Activated T-cell treated with anti-CD3 and anti-CD28 coated beads, Interleukin-2, amount 50 U/mL, for 72 hours (primary cell): Measurements from ENCODE around the gene RNF31. TPM values are rescaled to one million over a fixed set of nuclear protein-coding genes. Genes with fewer than 3 reads are reported as not detected.
"Not testable (repeated sequence)": the region's sequence is repeated elsewhere in the genome, so short reads cannot be mapped to it uniquely, and the experiment has no call there.

Source experiments
- ATAC-seq, 2 donors: fragments of 150-1000 bp; cut with Tn5 transposase; replicated peaks in 1 of 2; 2 replicates each; pipeline ENCODE4 v1.10.0; 2021; ENCODE audit warnings: moderate library complexity in 2 of 2, mild to moderate bottlenecking in 1 of 2
- DNase-seq, 2 donors: peaks; one replicate each; pipeline ENCODE4 v3.0.0; 2021 to 2022; ENCODE audit warnings: mixed read lengths in 1 of 2
- H3K27ac Mint-ChIP-seq: one replicate; pipeline ENCODE4 v1.8.0; 2022; ENCODE audit warnings: mild to moderate bottlenecking, moderate library complexity, mixed read lengths
- H3K27me3 Mint-ChIP-seq: one replicate; pipeline ENCODE4 v1.8.0; 2022; ENCODE audit warnings: low read depth, mixed read lengths
- H3K36me3 Mint-ChIP-seq, 2 donors: one replicate each; pipeline ENCODE4 v1.8.0; 2022; ENCODE audit warnings: mixed read lengths in 2 of 2, mild to moderate bottlenecking in 1 of 2; ENCODE audit not compliant: insufficient read depth in 2 of 2
- H3K4me1 Mint-ChIP-seq: one replicate; pipeline ENCODE4 v1.8.0; 2022; ENCODE audit warnings: low read depth, mixed read lengths
- H3K4me3 Mint-ChIP-seq, 2 donors: one replicate each; pipeline ENCODE4 v1.8.0; 2022; ENCODE audit warnings: mild to moderate bottlenecking in 2 of 2, mixed read lengths in 2 of 2, moderate library complexity in 2 of 2
- H3K9me3 Mint-ChIP-seq, 2 donors: one replicate each; pipeline ENCODE4 v1.8.0; 2022; ENCODE audit warnings: mixed read lengths in 2 of 2
- total RNA-seq, 2 donors: library from RNA; stranded (reverse); gene quantifications; one replicate each; pipeline ENCODE4 v1.2.3, GENCODE V29; 2022

Gene RNF31
- total RNA-seq, 2 donors from 2014 or later = 88.7 to 90.6 TPM

DNA sequence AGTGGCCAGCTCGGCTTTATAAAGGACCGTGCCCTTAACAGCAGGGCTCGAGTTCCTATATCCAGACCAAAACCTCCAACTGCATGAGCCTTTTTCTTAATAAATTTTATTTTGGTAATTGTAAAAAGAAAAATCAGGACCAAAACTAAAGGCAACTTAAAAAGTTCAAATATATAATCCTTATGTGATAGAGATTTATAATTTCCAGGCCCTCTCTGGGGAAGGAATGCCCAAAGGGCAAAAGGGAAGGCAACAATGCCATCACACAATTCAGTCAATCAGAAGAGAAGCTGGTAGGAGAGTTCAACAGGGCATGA, 41.7 kb downstream of the RNF31 start:
- Mint-ChIP-seq H3K4me1 (peaks cover 52% of the 10 kb centered on the region), H3K36me3 (peaks cover 3 to 10% of the 10 kb centered on the region in 2 donors)
- no peak for ATAC-seq

DNA sequence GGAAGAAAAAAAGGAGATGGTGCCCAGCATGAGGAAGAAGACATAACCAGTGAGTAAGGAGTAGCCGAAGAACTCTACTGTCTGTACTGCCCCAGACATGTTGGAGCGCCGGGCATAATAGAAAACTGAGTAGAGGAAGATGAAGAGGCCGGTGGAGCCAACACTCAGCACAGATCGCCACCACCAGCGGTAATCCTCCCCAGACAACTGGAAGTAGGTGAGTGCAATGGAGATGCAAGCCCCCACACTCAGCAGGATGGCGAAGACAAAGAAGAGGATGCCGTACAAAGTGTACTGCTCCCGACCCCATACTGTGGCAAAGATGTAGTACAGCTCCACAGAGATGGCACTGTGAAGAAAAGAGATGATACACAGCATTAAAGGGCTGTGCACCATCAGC, 42.2 kb downstream of the RNF31 start:
- Mint-ChIP-seq H3K4me1 (peaks cover 57% of the 10 kb centered on the region), H3K4me3 (peak overlapping the region in 1 of 2 donors; percentile 91), H3K36me3 (peaks cover 3 to 11% of the 10 kb centered on the region in 2 donors), H3K9me3 (no peaks in the 10 kb centered on the region), H3K27ac (peak overlapping the region; percentile 88), H3K27me3 (no peaks in the 10 kb centered on the region)
- DNase-seq (no peak), ATAC-seq (no peak)

More for the DNA sequence above, 41.7 kb downstream of the RNF31 start:
- peak overlapping the region; percentile 88 for H3K27ac Mint-ChIP-seq
- H3K27me3 Mint-ChIP-seq = no peaks in the 10 kb centered on the region
- no peak for DNase-seq
- peak overlapping the region; percentile 91 to 93 for H3K4me3 Mint-ChIP-seq
- H3K9me3 Mint-ChIP-seq = no peaks in the 10 kb centered on the region

DNA sequence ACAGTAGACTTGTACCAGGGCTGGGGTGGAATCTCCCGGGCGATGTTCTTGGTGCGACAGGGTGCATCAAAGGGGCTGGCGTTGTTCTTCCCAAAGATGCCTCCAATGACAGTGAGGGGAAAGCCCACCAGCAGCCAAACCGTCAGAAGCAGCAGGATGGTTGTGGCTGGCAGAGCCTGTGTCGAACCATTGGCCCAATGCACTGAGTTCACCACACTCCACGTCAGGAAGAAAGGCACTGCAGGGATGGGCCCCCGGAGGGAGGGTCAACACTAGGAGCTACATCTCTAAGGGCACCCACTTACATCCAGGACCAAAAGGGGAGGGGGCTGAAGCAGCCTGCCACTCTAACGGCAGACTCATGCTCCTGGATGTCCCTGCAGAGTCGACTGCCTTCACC, 43.1 kb downstream of the RNF31 start:
- no peak overlapping the region for H3K27ac Mint-ChIP-seq

DNA sequence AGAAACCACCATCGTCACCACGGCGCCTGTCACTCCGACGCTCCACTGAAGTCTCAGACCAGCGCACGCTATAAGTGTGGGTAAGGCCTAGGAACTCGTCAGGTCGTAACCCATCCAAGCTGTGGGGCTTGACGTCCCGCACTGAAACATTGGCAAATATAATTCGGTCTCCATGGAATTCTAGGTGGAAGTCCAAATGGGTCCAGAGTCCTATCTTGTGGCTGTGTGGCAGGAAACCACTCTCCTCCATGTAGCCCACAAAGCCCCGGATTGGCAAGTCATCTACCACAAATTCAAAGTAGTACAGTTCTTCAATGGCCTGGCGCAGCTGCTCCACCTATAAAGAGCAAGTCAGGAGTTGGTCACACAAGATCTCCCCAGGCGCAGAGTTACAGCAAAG, 45.6 kb downstream of the RNF31 start:
- peaks cover 70% of the 10 kb centered on the region for H3K4me1 Mint-ChIP-seq
- no peaks in the 10 kb centered on the region for H3K9me3 Mint-ChIP-seq
- ATAC-seq (no peak), DNase-seq (no peak)
- peaks cover 3 to 17% of the 10 kb centered on the region in 2 donors for H3K36me3 Mint-ChIP-seq
- H3K27me3 Mint-ChIP-seq = no peaks in the 10 kb centered on the region
- no peak overlapping the region for H3K27ac Mint-ChIP-seq
- H3K4me3 Mint-ChIP-seq = no peak overlapping the region

More for the DNA sequence above, 43.1 kb downstream of the RNF31 start:
- H3K4me1 Mint-ChIP-seq = peaks cover 63% of the 10 kb centered on the region
- H3K4me3 Mint-ChIP-seq = no peak overlapping the region
- H3K36me3 Mint-ChIP-seq = peaks cover 3 to 11% of the 10 kb centered on the region in 2 donors
- DNase-seq (no peak), ATAC-seq (no peak)
- H3K9me3 Mint-ChIP-seq = no peaks in the 10 kb centered on the region
- no peaks in the 10 kb centered on the region for H3K27me3 Mint-ChIP-seq

DNA sequence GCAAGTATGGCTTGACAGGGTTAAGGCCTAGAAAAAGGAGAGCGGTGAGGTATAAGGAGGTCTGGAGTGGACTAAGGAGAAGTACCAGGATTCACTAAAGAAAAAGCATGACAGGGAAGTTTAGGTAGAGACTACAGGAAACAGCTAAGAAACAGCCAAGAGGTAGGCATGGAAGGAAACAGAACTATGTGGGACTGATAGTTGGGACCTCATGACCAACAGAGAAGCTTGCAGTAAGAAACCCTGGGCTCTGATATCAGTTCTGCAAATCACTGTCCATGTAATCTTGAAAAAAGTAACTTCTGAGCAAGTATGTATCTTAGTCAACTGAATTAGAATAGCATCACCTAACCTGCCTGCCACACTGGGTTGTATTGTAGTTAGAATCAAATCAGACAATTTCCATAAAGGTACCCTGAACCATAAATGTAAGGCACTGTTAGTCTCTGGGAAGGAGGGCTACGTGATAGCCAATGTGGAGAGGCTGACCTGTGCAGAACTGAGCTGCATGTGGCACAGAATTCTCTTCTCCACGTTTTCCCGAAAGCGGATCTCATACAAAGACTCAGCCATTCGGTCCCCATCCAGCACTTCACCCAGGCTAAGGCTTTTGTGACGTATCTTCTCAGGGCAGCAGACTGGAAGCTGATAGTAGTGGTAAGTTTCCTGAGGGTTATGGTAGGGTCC, 47.0 kb downstream of the RNF31 start:
- DNase-seq = no peak
- H3K27ac Mint-ChIP-seq = peak overlapping the region; percentile 92
- peaks cover 9 to 27% of the 10 kb centered on the region in 2 donors for H3K36me3 Mint-ChIP-seq
- no peak for ATAC-seq
- H3K9me3 Mint-ChIP-seq = no peaks in the 10 kb centered on the region
- H3K4me1 Mint-ChIP-seq = peaks cover 70% of the 10 kb centered on the region
- no peaks in the 10 kb centered on the region for H3K27me3 Mint-ChIP-seq
- peak overlapping the region; percentile 95 to 97 for H3K4me3 Mint-ChIP-seq

DNA sequence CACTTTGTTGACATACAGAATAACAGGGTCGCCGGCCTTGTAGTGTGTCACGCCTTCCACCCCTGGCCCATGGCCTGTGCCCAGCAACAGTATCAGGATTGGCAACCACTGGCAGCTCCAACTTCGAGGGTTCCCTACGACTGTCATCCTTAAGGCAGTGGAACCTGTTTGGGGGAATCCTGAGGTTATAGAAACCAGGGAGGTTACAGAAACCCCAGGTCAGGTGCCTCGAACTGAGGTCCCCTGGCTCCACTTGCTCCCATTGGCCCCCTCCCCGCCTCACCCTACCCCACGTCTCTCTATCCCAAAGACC, 47.5 kb downstream of the RNF31 start:
- ATAC-seq (no peak), DNase-seq (no peak)
- Mint-ChIP-seq H3K27ac (peak overlapping the region; percentile 92), H3K9me3 (no peaks in the 10 kb centered on the region), H3K4me1 (peaks cover 66% of the 10 kb centered on the region), H3K4me3 (peak overlapping the region; percentile 95 to 97), H3K27me3 (no peaks in the 10 kb centered on the region), H3K36me3 (peaks cover 9 to 31% of the 10 kb centered on the region in 2 donors)

DNA sequence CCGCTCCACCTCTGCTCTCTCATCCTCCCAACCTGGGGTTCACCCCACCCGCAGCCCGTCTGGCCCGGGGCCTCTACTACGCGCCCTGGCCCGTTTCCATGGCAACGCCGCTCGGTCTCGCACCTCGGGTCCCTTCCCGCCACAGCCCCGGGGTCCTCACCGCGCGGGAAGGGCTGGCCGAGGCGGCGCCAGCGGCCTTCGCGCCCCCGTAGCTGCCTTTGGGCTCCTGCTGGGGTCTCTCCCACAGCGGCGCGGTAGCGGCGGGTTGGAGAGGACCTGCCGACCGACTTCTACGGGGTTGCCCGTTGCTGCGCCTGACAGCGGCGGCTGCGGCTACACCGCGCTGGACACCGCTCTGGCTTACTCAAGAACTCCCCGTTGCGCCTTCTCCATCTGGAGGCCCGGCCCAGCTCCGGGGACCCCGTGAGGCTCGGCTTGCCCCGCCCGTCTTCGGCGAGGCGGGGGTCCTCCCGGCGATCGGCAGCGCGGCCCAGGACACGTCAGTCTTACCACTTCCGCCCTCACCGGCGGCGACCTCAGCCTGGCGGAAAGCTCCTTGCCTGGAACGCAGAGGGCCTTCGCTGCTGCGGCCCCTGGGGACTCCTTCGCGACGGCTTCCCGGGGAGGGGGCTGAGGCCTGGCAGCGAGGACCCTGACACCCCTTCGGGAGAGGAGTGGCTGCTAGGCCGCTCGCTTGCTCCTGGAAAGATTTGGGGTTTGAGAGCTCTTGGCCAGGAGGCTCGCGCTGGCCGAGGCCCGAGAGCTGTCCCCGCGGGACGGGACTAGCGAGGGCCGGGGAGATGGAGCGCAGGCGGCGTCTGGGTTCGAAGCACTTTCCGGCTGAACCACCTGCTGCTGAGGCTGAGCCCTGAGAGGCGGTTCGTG, 48.1 kb downstream of the RNF31 start, which contains the start of gene TM9SF1:
TM9SF1 (minus strand) TSS at position 256 of the 885 bp plus-strand sequence. CDS start 422 bp downstream, outside the sequence.
- DNase-seq (peak; percentile 91 to 92), ATAC-seq (peak; percentile 92 to 94)
- no peaks in the 10 kb centered on the region for H3K27me3 Mint-ChIP-seq
- H3K9me3 Mint-ChIP-seq = no peaks in the 10 kb centered on the region
- peak within 1 kb of the TSS; percentile 92 for H3K27ac Mint-ChIP-seq
- peaks cover 9 to 31% of the 10 kb centered on the region in 2 donors for H3K36me3 Mint-ChIP-seq
- H3K4me1 Mint-ChIP-seq = peaks cover 61% of the 10 kb centered on the region
- peak within 1 kb of the TSS; percentile 95 to 97 for H3K4me3 Mint-ChIP-seq

DNA sequence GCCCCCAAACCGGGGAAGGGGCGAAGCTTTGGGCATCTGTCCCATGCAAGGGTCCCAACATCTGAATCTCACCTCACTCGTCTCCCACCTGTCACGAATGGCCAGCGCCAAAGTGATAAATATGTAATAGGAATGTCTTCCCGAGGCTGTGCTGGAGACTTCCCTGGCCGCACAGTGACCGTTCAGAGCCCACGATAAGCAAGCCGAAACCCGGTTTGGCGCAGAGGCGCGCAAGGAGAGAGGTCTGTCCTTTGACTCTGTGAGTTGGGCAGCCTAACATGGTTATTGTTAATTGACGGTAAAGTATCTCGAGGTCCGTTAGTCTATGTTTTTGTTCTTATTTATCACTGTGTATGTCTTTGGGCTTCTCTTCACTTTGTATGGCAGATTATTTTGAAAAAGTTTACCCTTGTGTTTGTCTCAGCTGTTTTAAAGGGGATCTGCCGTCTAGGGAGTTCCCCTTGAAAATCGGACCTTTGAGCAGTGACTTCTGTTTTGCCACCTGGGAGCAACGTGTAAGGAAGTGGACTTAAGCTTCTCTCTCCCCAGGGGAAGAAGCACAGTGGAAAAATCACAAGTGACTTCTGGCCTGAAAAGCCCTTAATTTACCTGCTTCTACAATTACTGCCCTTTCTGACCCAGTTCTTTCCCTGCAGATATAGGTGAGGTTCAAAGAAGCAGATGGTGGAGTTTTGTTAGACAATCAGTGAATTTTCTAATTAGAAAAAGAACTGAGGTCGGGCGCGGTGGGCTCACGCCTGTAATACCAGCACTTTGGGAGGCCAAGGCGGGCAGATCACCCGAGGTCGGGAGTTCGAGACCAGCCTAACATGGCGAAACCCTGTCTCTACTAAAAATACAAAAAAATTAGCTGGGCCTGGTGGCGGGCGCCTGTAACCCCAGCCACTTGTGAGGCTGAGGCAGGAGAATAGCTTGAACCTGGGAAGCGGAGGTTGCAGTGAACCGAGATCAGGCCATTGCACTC, 49.1 kb downstream of the RNF31 start:
- peaks cover 61% of the 10 kb centered on the region for H3K4me1 Mint-ChIP-seq
- H3K9me3 Mint-ChIP-seq = peaks cover 0 to 1% of the 10 kb centered on the region in 2 donors
- peak overlapping the region; percentile 95 to 97 for H3K4me3 Mint-ChIP-seq
- no peaks in the 10 kb centered on the region for H3K27me3 Mint-ChIP-seq
- ATAC-seq (peak in 1 of 2 donors; percentile 1), DNase-seq (no peak)
- peak overlapping the region; percentile 92 for H3K27ac Mint-ChIP-seq
- H3K36me3 Mint-ChIP-seq = peaks cover 11 to 32% of the 10 kb centered on the region in 2 donors

DNA sequence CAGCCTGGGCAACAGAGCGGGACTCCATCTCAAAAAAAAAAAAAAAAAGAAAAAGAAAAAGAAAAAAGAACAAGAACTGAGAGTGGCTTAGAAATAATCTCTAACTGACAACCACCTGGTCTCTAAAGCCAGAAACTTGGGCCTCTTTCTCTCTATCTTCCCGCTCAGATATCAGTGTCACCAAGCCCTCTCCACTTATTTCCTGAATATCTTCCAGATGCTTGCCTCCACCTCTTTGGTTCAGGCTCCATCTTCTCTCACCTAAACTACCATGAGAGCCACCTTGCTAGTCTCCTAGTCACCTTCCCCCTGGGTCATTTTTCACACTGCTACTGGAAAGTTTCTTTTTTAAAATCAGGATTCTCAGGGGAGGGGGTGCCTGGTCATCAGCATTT, 49.8 kb downstream of the RNF31 start:
- H3K27me3 Mint-ChIP-seq = no peaks in the 10 kb centered on the region
- H3K27ac Mint-ChIP-seq = peak overlapping the region; percentile 92
- DNase-seq (no peak), ATAC-seq (no peak)
- H3K4me3 Mint-ChIP-seq = peak overlapping the region; percentile 95 to 97
- peaks cover 15 to 38% of the 10 kb centered on the region in 2 donors for H3K36me3 Mint-ChIP-seq
- H3K4me1 Mint-ChIP-seq = peaks cover 55% of the 10 kb centered on the region
- peaks cover under 1 to 5% of the 10 kb centered on the region in 2 donors for H3K9me3 Mint-ChIP-seq

DNA sequence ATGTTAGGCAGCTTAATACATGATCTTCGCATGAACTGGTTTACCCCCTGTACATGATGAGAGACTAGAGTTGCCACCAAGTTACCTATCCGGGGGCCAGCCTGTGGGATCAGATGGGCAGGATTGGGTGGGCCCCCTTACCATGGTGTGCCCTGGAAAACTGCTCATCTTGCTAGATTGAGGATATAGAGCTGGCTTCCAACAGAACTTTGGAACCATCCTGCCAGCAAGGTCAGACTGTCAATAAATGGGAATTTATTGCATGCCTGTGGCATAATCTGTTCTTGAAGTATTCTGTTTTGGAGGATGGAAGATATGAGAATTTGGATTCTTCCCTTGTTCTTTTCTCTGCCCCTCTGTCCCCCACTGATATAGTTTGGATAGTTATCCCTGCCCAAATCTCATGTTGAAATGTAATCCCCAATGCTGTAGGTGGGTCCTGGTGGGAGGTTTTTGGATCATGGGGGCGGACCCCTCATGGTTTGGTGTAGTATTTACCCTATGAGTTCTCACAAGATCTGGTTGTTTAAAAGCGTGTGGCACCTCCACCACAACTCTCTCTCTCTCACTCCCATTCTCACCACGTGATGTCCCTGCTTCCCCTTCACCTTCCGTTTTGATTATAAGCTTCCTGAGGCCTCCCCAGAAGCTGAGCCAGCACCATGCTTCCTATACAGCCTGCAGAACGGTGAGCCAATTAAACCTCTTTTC, 51.7 kb downstream of the RNF31 start:
- peaks cover 42% of the 10 kb centered on the region for H3K4me1 Mint-ChIP-seq
- DNase-seq = no peak
- peak overlapping the region; percentile 39 for H3K27ac Mint-ChIP-seq
- peaks cover 18 to 41% of the 10 kb centered on the region in 2 donors for H3K36me3 Mint-ChIP-seq
- no peaks in the 10 kb centered on the region for H3K27me3 Mint-ChIP-seq
- peak overlapping the region; percentile 3 to 34 for H3K4me3 Mint-ChIP-seq
- ATAC-seq = no peak
- H3K9me3 Mint-ChIP-seq = peaks cover 6 to 10% of the 10 kb centered on the region in 2 donors

DNA sequence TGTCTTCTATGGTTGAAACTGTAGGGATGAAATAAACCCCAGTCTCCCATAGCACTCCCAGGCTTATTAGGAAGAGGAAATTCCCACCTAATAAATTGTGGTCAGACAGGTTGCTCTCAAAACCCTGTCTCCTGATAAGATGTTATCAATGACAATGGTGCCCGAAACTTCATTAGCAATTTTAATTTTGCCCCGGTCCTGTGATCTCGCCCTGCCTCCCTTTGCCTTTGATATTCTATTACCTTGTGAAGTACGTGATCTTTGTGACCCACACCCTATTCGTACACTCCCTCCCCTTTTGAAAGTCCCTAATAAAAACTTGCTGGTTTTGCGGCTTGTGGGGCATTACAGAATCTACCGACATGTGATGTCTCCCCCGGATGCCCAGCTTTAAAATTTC, 55.2 kb downstream of the RNF31 start:
- not testable (repeated sequence) for H3K27me3 Mint-ChIP-seq, H3K9me3 Mint-ChIP-seq

More for the DNA sequence above, 55.2 kb downstream of the RNF31 start:
- ATAC-seq, DNase-seq, H3K27ac Mint-ChIP-seq, H3K4me3 Mint-ChIP-seq: not testable (repeated sequence)
- peaks cover 28% of the 10 kb centered on the region for H3K4me1 Mint-ChIP-seq
- peaks cover 25 to 41% of the 10 kb centered on the region in 2 donors for H3K36me3 Mint-ChIP-seq
